GM21737 (cell line): ENCODE measurements around the gene DMXL1.
"Not testable (repeated sequence)": the region's sequence is repeated elsewhere in the genome, so short reads cannot be mapped to it uniquely, and the experiment has no call there.

Experiments
- ATAC-seq: cut with Tn5 transposase; IDR thresholded peaks from one replicate; pipeline ENCODE4 v1.9.1; 2021; ENCODE audit warnings: mild to moderate bottlenecking, moderate library complexity; ENCODE audit not compliant: unreplicated experiment

The DMXL1 gene

DNA sequence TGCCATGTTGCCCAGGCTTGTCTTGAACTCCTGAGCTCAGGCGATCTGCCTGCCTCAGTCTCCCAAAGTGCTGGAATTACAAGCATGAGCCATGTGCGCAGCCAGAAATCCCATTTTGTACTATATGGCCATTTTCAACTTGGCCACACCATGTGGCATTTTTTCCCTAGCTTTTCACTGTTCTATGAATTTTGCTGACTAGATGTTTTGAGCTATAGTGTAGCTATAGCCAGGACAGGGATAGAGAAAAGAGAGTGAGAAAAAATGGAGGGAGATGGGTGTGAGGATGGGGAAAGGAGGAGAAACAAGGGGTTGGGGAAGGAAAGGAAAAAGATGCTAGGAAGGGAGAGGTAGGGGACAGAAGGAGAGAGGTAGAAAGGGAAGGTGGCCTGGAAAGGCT is 46.4 kb downstream of the DMXL1 start:
- no peak for ATAC-seq

DNA sequence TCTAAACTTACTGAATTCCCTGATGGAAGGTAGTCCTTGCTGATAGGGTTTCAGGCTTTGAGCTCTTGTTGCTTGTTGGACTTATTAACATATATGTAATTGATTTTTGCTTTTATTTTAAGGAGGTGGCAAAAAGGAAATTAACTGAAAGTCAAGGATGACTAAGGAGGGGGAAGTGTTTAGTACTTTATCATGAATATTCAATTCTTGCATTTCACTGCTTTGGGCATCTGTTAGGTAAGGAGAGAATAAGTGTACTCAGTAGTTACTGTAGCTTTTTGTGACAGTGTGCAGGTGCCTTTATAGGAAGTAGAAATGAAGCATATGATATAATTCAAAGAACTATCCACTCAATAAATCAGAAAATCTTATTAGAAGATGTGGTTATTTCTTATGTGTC is 47.1 kb downstream of the DMXL1 start:
- ATAC-seq = no peak

DNA sequence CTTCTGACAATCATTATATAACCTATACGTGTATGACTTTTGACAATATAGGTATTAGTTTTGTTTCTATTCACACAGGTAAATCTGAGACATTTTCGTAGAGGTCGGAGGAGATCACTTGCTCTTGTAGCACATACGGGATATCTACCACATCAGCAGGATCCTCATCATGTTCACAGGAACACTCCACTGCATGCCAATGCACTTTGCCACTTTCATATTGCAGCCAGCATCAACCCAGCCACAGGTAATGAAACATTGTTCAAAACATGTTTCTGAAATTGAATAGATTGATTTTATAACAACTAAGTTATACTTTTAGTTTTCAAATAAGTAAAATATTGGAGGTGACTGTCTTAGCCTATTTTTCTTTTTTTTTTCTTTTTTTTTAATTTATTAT is 50.0 kb downstream of the DMXL1 start:
- no peak for ATAC-seq

GRCh38 chr5:119122474-119122873 is 51.6 kb downstream of the DMXL1 start:
- not testable (repeated sequence) for ATAC-seq

DNA sequence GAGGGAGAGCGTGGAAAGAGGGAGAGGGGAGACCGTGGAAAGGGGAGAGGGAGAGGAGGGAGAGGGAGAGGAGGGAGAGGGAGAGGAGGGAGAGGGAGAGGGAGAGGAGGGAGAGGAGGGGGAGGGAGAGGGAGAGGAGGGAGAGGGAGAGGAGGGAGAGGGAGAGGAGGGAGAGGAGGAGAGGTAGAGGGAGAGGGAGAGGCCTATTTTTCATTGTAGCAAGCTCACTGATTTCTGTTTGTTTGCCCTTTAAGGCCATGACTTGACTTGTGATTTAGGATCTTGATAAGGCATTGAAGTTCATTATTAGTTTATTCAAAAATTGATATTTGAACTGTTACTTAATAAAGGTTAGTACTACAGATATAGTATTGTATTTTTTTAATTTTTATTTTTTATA is 52.4 kb downstream of the DMXL1 start:
- ATAC-seq = no peak

GRCh38 chr5:119129770-119130169 is 58.9 kb downstream of the DMXL1 start:
- no peak for ATAC-seq

- no peak for ATAC-seq
These were observed 60.8 kb downstream of the DMXL1 start for GRCh38 chr5:119131530-119132304.

DNA sequence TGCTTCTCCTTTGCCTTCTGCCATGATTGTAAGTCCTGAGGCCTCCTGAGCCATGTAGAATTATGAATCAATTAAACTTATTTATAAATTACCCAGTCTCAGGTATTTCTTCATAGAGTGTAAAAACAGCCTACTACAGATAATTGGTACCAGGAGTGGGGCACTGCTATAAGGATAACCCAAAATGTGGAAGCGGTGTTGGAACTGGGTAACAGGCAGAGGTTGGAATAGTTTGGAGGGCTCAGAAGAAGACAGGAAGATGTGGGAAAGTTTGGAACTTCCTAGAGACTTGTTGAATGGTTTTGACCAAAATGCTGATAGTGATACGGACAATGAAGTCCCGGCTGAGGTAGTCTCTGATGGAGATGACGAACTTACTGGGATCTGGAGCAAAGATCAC is 64.9 kb downstream of the DMXL1 start:
- ATAC-seq = not testable (repeated sequence)

DNA sequence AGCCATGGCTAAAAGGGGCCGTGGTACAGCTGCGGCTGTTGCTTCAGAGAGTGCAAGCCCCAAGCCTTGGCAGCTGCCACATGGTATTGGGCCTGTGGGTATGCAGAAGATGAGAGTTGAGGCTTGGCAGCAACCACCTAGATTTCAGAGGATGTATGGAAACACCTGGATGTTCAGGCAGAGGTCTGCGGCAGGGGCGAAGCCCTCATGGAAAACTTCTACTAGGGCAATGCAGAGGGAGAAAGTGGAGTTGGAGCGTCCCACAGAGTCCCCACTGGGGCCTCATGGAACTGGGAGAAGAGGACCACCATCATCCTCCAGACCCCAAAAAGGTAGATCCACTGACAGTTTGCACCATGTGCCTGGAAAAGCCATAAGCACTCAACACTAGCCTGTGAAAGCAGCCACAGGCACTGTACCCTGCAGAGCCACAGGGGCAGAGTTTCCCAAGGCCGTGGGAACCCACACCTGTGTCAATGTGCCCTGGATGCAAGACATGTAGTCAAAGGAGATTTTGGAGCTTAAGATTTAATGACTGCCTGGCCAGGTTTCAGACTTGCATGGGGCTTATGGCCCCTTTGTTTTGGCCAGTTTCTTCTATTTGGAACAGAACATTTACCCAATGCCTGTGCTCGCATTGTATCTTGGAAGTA is 65.9 kb downstream of the DMXL1 start:
- no peak for ATAC-seq

GRCh38 chr5:119153629-119154028 is 82.7 kb downstream of the DMXL1 start:
- ATAC-seq = no peak

DNA sequence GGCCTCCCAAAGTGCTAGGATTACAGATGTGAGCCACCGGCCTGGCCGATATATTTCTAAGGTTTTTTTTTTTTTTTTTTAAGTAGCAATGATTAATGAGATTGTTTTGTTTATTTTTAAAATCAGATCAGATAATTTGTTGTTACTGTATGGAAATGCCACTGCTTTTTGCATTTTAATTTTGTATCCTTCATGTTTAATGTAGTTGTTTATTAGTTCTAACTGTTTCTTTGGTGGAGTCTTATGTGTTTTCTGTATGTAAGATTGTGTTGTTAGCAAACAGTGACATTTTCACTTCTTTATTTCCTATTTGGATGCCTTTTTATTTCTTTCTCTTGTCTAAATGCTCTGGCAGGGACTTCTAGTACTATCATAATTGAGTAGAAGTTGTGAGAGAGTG is 87.3 kb downstream of the DMXL1 start:
- ATAC-seq = no peak

- ATAC-seq = no peak
These were observed 90.5 kb downstream of the DMXL1 start for GRCh38 chr5:119161430-119161829.

GRCh38 chr5:119166026-119166425 is 95.1 kb downstream of the DMXL1 start:
- ATAC-seq = no peak

DNA sequence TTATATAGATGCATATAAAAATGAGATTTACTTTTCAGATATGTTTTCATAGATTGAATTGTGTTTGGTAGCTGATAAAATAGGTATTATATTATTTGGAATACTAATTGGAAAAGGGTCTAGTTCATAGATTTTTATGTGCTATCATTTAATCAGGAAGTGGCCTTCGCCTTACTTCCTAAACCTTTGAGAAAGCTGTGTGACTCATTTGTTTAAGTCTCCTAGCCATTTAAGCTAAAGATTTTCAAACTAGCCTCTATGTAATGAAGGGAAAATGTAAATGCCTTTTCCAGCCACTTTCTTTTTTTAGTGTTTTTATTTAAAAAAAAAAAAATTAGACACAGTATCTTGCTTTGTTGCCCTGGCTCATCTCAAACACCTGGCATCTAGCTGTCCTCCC is 97.5 kb downstream of the DMXL1 start:
- ATAC-seq = no peak

GRCh38 chr5:119171686-119172085 is 100.8 kb downstream of the DMXL1 start:
- no peak for ATAC-seq

DNA sequence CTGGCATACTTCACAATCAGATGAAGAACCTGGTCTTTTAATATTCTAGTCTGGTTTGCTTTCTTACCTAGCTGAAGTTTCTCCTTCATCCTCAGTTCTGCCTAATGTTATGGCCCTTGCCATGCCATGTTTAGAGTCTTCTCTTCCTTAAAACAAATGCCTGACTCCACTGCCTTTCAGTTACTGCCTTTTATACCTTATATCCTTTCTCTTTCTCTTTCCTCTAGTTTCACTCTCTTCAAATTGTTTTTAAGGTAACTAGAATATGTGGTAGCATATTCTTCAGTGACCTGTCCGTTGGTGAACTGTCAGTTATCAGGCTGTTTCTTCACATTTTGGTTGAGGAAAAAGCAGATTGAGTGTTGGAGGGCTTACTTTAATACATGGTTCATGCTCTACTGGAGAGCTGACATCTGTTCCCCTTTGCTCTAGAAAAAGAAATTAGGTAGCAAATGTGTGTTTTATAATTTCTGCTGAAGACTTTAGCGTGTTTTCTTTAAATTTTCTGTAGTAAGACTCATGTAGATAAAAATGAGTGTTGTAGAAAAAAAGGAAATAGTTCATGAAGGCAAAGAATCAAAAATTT is 103.8 kb downstream of the DMXL1 start:
- no peak for ATAC-seq

DNA sequence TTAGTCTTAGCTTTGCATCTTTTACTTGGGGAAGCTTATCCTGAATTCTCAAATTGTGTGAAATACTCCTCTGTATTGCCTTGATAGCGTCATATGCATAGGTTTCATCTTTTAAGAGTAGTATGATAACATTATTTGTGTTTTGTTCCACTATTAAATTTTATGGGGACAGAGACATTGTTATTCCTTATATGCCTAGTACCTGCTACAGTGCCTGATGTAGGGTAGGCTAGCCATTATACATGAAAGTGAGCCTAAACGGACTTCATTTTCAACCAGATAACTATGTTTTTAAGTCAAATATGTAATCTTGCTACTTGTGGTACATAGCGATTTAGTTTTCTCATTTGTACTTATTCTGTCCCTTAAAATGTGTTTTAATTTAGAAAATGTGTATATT is 105.9 kb downstream of the DMXL1 start:
- ATAC-seq = no peak

DNA sequence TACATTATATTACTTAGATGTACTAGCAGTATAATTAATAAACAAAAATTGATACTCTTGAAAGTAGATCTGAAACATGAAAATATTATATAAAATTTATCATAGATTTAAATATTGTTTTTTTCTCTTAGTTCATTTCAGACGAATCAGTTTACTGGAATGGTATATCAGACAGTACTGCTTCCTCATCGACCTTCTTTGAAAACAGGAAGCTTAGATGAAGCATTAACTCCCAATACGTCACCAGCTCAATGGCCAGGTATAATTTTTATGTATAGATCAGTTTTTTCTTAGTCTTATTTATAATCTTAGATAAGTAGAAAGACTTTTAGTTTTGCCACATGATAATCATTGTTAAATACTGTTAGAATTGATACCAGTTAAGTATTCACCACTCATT is 106.3 kb downstream of the DMXL1 start:
- no peak for ATAC-seq

GRCh38 chr5:119178435-119178834 is 107.5 kb downstream of the DMXL1 start:
- ATAC-seq = no peak

- no peak for ATAC-seq
These were observed 109.2 kb downstream of the DMXL1 start for GRCh38 chr5:119179857-119180641.

- ATAC-seq = not testable (repeated sequence)
These were observed 114.6 kb downstream of the DMXL1 start for GRCh38 chr5:119185512-119185911.
